Endothelial cell of umbilical vein (primary cell): ENCODE measurements around the gene MYOM3.

Experiments
- CTCF ChIP-seq, 2 donors: IDR thresholded peaks; 1 replicate in 1 of 2; 2 replicates in 1 of 2; pipeline ENCODE4 v1.5.1; 2011; ENCODE audit warnings: low read length in 2 of 2, mild to moderate bottlenecking in 2 of 2, moderate library complexity in 2 of 2, control low read depth in 1 of 2, inconsistent platforms in 1 of 2, low read depth in 1 of 2; ENCODE audit not compliant: insufficient read depth in 1 of 2; ENCODE audit errors: extremely low read depth in 1 of 2
- EZH2 ChIP-seq: IDR thresholded peaks from 2 replicates; pipeline ENCODE4 v1.6.1; 2012; ENCODE audit warnings: borderline replicate concordance, low read depth, mild to moderate bottlenecking, moderate library complexity, low read length, inconsistent platforms; ENCODE audit not compliant: severe bottlenecking
- MYC ChIP-seq: IDR thresholded peaks from one replicate; pipeline ENCODE4 v1.6.1; 2011; ENCODE audit warnings: mild to moderate bottlenecking, low read depth, low read length
- POLR2A ChIP-seq: IDR thresholded peaks from 2 replicates; pipeline ENCODE4 v1.6.1; 2012; ENCODE audit warnings: low read depth, mild to moderate bottlenecking, control low read depth, low read length

GRCh38 chr1:24108334-24109165, 3.4 kb downstream of the MYOM3 start:
- TF ChIP-seq CTCF (IDR thresholded peaks at IDR 0.05; ENCODE audit: extremely low read depth in 1 of 2, insufficient read depth in 1 of 2, low read depth in 1 of 2, low read length in 2 of 2) (no peak), POLR2A (no peak), EZH2 (no peak), MYC (no peak)
